GM19468 (cell line): Measurements from ENCODE around the gene NHEJ1.
"Not testable (repeated sequence)": the region's sequence is repeated elsewhere in the genome, so short reads cannot be mapped to it uniquely, and the experiment has no call there.

Experiments used
- ATAC-seq: cut with Tn5 transposase; IDR thresholded peaks from one replicate; pipeline ENCODE4 v1.9.1; 2021; ENCODE audit warnings: mild to moderate bottlenecking, moderate library complexity, moderate number of reproducible peaks; ENCODE audit not compliant: unreplicated experiment; ENCODE audit errors: extremely low read depth

The NHEJ1 gene, protein sequence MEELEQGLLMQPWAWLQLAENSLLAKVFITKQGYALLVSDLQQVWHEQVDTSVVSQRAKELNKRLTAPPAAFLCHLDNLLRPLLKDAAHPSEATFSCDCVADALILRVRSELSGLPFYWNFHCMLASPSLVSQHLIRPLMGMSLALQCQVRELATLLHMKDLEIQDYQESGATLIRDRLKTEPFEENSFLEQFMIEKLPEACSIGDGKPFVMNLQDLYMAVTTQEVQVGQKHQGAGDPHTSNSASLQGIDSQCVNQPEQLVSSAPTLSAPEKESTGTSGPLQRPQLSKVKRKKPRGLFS

DNA sequence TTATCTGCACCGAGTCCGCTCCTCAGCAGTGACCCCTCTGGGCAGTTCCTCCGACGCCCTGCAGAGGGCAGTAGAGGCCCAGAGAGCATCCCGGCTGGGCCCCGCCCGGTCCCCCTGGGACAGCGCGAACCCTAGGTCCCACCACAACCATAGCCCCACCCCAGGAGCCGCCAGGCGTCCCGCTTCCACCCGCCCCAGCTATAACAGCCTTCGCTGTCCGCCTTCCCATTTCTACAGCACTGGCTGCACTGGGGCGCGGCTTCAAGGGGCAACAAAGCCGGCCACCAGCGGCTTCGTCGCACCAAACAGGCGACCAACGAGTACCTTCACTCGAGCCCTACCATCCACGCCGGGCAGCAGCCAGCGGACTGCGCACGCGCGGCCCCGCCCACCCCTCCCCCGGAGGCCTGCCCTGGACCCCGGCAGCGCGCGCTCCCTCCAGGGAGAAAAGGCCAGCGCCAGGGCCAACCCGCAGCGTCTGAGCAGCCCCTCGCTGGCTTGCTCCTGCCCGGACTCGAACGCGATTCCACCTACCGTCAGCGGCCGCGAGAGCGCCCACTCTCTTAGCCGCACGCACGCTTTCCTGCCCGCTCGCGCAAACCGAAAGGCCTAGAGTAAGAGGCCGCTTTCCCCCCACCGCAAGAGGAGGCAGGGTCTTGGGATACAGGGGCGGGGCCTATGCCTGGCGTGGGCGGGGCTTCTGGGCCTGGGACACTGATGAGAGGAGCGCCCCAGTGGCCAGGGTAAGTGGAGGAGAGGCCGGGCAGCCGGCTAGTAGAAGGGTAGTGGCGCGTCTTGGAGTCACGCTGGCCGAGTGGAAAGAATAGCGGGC lies at the start of gene NHEJ1:
Gene NHEJ1 (minus strand): TSS at position 630 of the 832 bp plus-strand sequence. CDS start 2,453 bp downstream, outside the sequence.
- ATAC-seq: peak; percentile 81

DNA sequence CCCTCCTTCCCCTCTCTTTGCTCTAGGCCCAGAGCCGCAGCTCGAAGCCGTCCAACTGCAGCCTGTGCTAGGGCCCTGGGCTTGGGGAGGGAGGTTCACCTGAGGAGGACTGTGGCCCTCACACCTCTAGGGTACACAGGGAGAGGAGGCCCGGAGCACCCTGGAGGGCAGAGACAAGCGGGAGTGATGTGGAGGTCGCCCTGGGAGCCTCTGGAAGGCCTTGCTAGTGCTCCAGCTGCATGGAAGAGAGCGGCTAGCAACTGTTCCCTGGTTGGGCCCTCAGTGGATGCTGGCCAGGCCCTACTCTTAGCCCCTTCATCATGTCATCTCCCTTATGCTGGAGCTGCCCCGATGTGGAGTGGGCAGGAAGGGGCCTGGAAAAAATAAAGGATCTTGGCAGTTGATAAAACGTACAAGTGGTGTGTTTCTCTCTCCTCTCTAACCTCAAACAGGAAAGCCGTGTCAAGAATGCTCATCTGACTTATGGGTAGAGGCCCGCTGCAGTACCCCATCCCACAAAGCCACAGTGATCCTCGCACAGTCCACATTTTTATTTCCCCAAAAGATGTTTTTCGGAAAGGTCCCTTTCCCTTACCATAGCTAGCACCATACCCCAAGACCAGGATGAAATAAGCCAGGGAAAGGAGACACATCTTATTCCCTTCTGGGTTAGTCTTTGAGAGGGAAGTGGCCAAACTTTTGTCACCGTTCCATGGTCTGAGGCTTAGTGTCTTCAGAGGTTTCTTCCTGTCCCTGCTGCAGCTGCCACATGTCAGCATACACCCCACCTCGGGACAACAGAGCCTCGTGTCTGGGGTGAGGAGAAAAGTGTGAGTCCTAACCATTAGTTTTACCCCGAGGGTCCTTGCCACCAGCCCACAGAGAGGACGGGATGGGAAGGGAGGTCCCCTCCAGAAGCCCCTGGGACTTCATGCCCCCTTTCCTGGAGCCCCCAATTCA lies 48.9 kb upstream of the NHEJ1 start:
- ATAC-seq: no peak

DNA sequence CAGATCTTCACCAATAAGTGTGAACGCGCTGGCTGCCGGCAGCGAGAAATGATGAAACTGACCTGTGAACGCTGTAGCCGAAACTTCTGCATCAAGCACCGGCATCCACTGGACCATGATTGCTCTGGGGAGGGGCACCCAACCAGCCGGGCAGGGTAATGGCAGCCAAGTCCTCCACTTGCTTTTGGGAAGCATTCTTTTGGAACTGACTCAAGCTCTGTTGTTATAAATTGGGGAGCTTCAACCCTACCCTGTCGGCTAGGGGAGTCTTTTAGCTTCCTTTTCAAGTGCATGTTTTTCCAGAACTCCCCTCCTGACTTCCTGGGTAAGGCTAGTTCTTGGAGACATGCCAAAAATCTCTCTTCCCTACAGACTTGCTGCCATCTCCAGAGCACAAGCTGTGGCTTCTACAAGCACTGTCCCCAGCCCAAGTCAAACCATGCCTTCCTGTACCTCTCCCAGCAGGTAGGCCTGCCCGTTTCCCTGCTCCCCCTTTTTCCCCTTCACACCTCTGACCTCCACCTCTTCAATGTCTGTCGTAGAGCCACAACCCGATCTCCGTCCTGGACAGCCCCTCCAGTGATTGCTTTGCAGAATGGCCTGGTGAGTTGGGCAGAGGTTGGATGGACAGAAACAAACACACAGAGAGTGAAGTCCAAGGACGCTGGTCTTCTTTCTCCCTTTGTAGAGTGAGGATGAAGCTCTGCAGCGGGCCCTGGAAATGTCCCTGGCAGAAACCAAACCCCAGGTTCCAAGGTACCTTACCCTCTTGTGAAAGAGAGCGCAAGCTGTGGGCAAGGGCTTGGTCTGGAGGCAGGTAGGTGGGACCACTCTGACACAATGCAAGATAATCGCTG lies 47.5 kb upstream of the NHEJ1 start:
- no peak for ATAC-seq

DNA sequence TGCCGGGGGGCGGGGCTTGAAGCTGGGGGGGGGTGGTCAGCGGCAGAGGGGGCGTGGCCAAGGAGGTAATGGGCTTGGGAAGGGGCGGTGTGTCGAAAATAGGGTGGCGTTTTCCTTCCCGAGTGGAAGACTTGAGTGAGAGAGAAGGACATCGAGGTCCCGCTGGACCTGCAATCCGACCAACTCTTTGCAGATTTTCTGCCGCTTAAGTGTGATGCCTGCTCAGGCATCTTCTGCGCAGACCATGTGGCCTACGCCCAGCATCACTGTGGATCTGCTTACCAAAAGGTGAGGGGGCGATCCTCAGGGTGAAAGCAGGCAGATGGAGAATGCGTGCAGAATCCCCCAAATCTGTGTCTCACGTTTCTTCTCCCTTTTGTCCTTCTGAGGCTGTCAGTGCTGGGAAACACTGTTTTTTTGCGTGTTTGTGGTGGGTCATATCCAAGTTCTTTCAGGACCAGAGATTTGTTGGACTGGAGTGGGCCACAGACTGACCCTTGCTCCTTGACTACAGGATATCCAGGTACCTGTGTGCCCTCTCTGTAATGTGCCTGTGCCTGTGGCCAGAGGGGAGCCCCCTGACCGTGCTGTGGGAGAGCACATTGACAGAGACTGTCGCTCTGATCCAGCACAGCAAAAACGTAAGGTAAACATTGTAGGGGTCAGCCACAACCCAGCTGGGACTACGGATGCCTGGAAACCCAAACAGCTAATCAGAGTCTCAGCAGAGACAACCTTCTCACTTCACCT lies 46.7 kb upstream of the NHEJ1 start:
- no peak for ATAC-seq

DNA sequence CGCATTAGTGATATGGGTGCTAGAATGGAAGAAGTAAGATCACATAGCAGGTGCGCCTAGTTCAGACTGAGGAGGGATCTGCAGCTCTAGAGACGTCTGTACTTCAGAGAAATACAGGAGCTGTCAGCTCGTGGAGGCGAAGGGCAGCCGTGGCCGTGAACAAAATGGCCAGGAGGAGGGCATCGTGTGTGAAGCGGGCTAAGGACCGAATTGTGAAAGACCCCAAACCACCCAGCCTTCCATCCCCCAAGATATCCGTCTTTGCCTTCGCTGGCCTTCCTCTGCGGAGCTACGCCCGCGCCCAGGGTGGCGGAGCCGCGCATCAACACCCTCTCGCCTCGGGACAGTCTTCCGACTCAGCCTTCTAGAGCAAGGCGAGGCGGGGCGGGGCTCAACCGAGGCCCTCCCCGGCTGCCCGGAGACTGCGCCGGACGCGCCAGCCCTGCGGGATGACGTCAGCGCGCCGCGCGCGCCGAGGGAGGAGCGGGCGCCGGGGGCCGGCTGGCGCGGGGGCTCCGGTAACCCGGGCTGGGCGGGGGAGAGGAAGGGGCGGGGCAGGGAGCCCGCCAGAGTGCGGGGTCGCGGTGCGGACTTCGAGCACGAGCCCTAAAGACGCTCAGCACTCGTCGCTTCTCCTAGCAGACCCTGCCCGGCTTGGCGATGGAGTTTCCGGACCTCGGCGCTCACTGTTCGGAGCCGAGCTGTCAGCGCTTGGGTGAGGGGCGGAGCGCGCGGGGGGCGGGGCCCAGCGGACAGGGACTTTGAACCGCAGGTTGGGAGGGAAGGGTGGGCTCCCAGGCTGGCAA lies 45.9 kb upstream of the NHEJ1 start, which contains the start of gene ZFAND2B:
Gene ZFAND2B (plus strand): TSS at position 455 of the 806 bp plus-strand sequence. CDS start 206 bp downstream, at position 661.
- ATAC-seq: peak; percentile 97

DNA sequence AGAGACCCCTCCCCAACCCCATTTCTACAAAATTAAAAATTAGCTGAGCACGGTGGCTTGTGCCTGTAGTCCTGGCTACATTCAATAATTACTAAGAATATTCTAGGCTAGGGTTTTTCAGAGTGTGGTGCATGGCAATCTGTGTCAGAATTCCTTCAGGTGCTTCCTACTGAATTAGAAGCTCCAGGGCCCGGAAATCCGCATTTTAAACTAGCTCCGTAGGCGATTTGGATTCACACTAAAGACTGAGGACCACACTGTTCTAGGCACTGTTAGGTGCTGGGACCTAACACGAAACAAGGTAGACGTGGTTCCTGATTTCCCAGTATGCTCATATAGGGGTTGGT lies 45.3 kb upstream of the NHEJ1 start:
- no peak for ATAC-seq

DNA sequence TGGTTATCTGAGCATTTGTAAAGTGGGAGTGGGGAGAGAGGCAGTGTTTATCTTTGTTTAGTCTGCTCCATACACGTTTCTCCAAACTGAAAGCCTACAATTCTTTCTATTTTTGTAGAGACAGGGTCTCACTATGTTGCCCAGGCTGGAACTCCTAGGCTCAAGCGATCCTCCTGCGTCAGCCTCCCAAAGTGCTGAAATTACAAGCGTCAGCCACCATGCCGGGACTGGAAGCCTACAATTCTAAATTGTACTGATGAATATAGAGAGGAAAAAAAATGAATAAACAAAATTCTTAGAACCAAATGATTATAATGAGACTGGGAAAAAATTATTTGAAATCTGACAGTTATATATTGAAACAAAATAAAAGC lies 44.5 kb upstream of the NHEJ1 start:
- ATAC-seq: no peak

DNA sequence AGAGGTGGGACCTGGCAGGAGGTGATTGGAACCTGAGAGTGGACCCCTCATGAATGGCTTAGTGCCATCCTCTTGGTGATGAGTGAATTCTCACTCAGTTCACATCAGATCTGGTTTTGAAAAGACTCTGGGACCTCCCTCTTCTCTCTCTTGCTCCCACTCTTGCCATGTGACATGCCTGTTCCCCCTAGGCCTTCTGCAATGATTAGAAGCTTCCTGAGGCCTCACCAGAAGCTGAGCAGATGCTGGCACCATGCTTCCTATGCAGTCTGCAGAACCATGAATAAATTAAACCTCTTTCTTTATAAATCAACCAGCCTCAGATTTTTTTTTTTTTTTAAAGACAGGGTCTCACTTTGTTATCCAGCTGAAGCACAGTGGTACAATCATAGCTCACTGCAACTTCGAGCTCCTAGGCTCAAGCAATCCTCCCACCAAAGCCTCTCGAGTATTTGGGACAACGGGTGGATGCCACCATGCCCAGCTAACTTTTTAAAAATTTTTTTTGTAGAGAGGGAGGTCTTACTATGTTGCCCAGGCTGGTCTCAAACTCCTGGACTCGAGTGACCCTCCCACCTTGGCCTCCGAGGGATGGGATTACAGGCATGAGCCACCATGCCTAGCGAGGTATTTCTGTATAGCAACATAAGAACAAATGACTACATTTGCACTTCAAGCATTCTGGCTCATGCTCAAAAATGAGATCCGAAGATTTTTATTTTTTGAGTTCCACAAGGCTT lies 44.0 kb upstream of the NHEJ1 start:
- ATAC-seq: no peak

DNA sequence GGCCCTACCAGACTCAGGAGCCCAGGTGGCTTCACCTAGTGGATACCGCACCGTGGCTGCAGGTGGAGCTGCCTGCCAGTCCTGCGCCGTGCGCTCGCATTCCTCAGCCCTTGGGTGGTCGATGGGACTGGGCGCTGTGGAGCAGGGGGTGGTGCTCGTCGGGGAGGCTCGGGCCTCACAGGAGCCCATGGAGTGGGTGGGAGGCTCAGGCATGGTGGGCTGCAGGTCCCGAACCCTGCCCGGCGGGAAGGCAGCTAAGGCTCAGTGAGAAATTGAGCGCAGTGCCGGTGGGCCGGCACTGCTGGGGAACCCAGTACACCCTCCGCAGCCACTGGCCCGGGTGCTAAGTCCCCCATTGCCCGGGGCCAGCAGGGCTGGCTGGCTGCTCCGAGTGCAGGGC lies 40.7 kb upstream of the NHEJ1 start:
- not testable (repeated sequence) for ATAC-seq

DNA sequence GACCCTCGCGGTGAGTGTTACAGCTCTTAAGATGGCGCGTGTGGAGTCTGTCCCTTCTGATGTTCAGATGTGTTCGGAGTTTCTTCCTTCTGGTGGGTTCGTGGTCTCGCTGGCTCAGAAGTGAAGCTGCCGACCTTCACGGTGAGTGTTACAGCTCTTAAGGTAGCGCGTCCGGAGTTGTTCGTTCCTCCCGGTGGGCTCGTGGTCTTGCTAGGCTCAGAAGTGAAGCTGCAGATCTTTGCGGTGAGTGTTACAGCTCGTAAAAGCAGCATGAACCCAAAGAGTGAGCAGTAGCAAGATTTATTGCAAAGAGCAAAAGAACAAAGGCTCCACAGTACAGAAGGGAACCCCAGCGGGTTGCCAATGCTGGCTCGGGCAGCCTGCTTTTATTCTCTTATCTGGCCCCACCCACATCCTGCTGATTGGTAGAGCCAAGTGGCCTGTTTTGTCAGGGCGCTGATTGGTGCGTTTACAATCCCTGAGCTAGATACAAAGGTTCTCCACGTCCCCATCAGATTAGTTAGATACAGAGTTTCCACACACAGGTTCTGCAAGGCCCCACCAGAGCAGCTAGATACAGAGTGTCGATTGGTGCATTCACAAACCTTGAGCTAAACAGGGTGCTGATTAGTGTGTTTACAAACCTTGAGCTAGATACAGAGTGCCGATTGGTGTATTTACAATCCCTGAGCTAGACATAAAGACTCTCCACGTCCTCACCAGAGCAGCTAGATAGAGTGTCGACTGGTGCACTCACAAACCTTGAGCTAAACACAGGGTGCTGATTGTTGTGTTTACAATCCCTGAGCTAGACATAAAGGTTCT lies 40.1 kb upstream of the NHEJ1 start:
- not testable (repeated sequence) for ATAC-seq

DNA sequence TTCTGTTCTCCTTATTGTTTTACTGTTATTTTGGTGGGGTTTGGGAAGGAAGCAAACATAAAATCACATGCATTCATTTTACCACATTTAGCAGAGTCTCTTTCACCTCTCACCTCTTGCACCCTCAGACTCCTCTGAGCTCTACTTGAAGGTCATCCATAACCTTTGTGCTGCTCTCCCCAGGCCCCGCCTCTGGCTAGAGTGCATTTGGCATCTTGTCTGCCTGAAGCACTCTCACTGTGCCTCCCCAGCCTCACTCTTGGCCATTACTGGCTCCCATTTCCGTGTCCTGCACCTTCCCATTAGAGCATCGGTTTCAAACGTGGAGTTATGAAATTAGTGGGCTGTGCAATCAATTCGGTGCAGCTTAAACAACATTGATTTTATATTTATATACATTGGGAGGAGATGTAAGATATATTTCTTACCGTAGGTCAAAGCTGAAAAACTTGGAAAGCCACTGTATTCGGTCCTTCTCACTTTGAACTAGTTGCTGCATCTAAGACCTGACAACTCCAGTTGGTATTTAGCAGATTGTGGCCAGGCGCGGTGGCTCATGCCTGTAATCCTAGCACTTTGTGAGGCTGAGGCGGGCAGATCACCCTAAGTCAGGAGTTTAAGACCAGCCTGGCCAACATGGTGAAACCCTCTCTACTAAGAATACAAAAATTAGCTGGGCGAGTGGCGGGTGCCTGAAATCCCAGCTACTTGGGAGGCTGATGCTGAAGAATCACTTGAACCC lies 39.0 kb upstream of the NHEJ1 start:
- ATAC-seq: no peak

DNA sequence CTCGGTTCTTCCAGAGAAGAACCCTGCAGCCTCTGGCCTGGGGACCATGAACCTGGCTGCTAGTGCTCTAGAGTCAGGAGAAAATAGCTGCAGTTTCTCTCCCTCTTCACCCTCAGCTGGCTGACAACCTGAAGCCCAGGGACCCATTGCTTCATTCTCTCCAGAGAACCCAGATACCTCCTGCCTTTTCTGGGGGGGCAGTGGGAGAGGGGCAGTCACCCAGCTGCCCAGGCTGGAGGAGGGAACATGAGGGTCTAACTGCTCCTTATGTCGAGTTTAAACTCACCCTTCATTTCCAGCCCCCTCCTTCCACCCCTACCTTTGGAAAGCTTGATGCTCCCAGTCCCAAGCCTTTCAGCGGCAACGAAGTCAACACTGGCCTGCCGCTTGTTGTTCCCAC lies 38.4 kb upstream of the NHEJ1 start:
- ATAC-seq: no peak

DNA sequence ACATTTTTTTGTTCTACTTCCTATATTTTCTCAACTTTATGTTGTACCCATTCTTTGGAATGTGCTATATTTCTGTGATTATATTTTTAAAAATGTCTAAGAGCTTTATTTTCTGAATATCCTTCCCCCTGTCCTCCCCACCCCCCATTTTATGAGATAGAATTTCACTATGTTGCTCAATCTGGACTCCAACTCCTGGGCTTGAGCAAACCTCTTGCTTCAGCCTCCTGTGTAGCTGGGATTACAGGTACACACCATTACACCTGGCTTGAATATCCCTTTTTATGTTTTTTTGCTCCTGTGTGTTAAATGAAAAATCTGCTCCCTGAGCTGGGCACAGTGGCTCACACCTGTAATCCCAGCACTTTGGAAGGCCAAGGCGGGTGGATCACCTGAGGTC lies 36.8 kb upstream of the NHEJ1 start:
- no peak for ATAC-seq

DNA sequence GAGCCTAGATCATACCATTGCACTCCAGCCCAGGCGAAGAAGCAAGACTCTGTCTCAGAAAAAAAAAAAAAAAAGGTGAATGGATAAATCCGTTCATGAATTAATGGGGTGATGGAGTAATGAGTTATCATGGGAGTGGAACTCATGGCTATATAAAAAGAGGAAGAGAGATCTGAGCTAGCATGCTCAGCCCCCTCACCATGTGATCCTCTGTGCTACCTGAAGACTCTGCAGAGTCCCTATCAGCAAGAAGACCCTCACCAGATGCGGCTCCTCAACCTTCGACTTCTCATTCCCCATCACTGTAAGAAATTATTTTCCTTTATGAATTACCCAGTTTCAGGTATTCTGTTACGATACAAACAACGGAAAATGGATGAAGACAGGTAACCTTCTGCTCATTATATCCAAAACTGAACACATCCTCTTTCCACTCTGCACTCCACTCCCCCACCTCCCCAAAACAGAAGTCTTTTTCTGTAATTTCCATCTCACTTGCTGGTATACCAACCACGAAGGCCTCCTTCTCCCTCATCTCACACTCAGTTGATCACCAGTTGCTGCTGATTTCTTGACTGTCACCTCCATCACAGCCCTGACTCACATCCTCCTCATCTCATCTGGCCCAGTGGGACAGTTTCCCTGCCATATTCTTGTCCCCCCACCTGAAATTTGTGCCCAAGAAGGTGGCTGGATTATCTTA lies 26.3 kb upstream of the NHEJ1 start:
- ATAC-seq: no peak

DNA sequence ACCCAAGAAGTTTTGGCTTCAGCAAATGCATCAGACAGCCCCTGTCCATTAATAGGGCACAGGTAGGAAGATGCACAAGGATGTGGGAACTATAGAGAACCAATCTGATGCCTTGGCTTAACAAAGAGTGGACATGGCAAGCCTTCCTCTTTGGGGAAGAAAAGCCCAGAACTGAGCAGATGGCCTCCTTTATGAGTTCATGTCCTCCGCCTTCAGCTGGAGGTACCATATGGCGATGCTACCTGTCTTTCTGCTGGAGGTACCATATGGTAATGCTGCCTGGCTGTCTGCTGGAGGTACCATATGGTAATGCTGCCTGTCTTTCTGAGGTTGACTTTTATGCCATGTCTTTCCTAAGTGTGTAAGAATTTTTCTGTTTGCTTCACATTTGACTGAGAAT lies 23.5 kb upstream of the NHEJ1 start:
- no peak for ATAC-seq
